ENCODE measurements around the gene LANCL2. TPM values are rescaled to one million over a fixed set of nuclear protein-coding genes. Genes with fewer than 3 reads are reported as not detected.

The LANCL2 gene
- total RNA-seq, 1 donor from 2014 or later: 21.5 TPM

- H3K4me3 Mint-ChIP-seq: no peak overlapping the region
- DNase-seq: no peak
- ATAC-seq (ENCODE audit: low read depth): no peak
Observed at GRCh38 chr7:55476852-55477780, 112.0 kb downstream of the LANCL2 start.

DNA sequence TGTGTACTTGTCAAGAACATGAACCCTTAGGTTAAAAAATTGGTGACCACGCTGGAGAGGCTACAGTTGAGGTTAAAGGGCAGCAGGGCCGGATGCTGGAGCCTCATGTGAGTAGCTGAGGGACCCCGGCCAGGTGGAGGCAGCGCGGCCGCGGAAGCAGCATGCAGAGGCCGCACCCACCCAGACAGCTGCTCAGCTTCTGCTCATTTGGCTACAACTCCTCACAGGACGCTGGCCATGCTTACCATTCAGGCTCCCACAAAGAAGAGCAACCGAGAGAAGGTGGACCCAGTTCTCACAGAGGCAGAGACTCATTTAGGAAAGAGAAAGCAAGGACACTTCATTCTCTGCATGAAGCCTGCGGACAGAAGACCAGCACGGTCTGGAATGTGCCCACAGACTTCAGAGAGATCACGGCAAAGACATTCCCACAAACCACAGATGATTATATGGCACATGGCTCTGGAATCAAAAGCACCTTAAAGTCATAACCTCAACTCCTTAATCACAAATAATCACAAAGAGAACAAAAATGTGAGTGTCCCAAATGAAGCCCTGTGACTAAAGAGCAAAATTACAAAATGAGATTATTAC lies 112.7 kb downstream of the LANCL2 start:
- H3K4me3 Mint-ChIP-seq: no peak overlapping the region
- H3K27ac Mint-ChIP-seq: peak overlapping the region; percentile 28
- H3K4me1 Mint-ChIP-seq: peaks cover 43% of the 10 kb centered on the region
- H3K36me3 Mint-ChIP-seq (ENCODE audit: low read depth): peaks cover 82% of the 10 kb centered on the region
- ATAC-seq (ENCODE audit: low read depth): no peak
- intact Hi-C loops (cut with micrococcal nuclease): no loop called here
- TF ChIP-seq, protein P1, sequence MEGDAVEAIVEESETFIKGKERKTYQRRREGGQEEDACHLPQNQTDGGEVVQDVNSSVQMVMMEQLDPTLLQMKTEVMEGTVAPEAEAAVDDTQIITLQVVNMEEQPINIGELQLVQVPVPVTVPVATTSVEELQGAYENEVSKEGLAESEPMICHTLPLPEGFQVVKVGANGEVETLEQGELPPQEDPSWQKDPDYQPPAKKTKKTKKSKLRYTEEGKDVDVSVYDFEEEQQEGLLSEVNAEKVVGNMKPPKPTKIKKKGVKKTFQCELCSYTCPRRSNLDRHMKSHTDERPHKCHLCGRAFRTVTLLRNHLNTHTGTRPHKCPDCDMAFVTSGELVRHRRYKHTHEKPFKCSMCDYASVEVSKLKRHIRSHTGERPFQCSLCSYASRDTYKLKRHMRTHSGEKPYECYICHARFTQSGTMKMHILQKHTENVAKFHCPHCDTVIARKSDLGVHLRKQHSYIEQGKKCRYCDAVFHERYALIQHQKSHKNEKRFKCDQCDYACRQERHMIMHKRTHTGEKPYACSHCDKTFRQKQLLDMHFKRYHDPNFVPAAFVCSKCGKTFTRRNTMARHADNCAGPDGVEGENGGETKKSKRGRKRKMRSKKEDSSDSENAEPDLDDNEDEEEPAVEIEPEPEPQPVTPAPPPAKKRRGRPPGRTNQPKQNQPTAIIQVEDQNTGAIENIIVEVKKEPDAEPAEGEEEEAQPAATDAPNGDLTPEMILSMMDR (IDR thresholded peaks at IDR 0.05): no peak
- ChIA-PET POLR2A (no interaction called here), CTCF (no interaction called here)
- no peak for DNase-seq
- no peaks in the 10 kb centered on the region for H3K27me3 Mint-ChIP-seq
- H3K9me3 Mint-ChIP-seq: no peaks in the 10 kb centered on the region

More at GRCh38 chr7:55476852-55477780, 112.0 kb downstream of the LANCL2 start:
- no peaks in the 10 kb centered on the region for H3K27me3 Mint-ChIP-seq
- peaks cover 78% of the 10 kb centered on the region for H3K36me3 Mint-ChIP-seq (ENCODE audit: low read depth)
- CTCF ChIA-PET: no interaction called here
- TF ChIP-seq, protein P1 (IDR thresholded peaks at IDR 0.05): no peak
- intact Hi-C loops (cut with micrococcal nuclease): no loop called here
- POLR2A ChIA-PET: no interaction called here
- no peak overlapping the region for H3K27ac Mint-ChIP-seq
- peaks cover 43% of the 10 kb centered on the region for H3K4me1 Mint-ChIP-seq
- H3K9me3 Mint-ChIP-seq: no peaks in the 10 kb centered on the region

- peaks cover 83% of the 10 kb centered on the region for H3K36me3 Mint-ChIP-seq (ENCODE audit: low read depth)
- H3K9me3 Mint-ChIP-seq: no peaks in the 10 kb centered on the region
- CTCF ChIA-PET: no interaction called here
- H3K4me3 Mint-ChIP-seq: no peak overlapping the region
- TF ChIP-seq, protein P1 (IDR thresholded peaks at IDR 0.05): no peak
- DNase-seq: no peak
- no peak overlapping the region for H3K27ac Mint-ChIP-seq
- H3K27me3 Mint-ChIP-seq: no peaks in the 10 kb centered on the region
- H3K4me1 Mint-ChIP-seq: peaks cover 43% of the 10 kb centered on the region
- ATAC-seq (ENCODE audit: low read depth): no peak
- POLR2A ChIA-PET: no interaction called here
- intact Hi-C loops (cut with micrococcal nuclease): no loop called here
Observed at GRCh38 chr7:55478700-55479099, 113.6 kb downstream of the LANCL2 start.

GRCh38 chr7:55481155-55481554 lies 116.0 kb downstream of the LANCL2 start:
- H3K36me3 Mint-ChIP-seq (ENCODE audit: low read depth): peaks cover 83% of the 10 kb centered on the region
- H3K4me3 Mint-ChIP-seq: no peak overlapping the region
- intact Hi-C loops (cut with micrococcal nuclease): no loop called here
- H3K27ac Mint-ChIP-seq: peak overlapping the region; percentile 5
- DNase-seq (no peak), ATAC-seq (ENCODE audit: low read depth) (no peak)
- POLR2A ChIA-PET: interaction anchor here (1.0 kb wide), 1 partner anchor 13 kb away, joined by 4 read pairs; no protein-coding TSS in a partner anchor
- peaks cover 29% of the 10 kb centered on the region for H3K4me1 Mint-ChIP-seq
- TF ChIP-seq, protein P1 (IDR thresholded peaks at IDR 0.05): no peak
- no peaks in the 10 kb centered on the region for H3K27me3 Mint-ChIP-seq
- CTCF ChIA-PET: interaction anchor here (1.1 kb wide), 1 partner anchor 112 kb away, joined by 4 read pairs; no protein-coding TSS in a partner anchor
- no peaks in the 10 kb centered on the region for H3K9me3 Mint-ChIP-seq

DNA sequence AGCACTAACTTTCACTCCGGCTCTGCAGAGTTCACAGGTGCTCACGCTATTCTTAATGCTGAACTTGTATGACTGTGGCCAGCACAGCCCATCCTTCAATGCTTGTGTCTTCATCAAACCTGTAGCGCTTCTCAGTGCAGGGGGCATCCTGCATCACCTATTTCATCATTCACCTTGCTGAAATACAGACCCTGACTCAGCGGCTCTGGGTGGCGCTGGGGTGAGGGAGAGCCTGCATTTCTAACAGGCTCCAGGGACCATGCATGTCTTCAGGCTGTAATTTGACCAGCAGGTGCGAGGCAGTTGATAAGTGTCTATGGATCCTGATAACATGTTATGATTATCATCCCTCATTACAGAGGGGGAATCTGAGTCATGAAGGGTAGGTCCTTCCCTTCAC lies 117.9 kb downstream of the LANCL2 start:
- CTCF ChIA-PET: no interaction called here
- peak overlapping the region; percentile 2 for H3K27ac Mint-ChIP-seq
- H3K4me1 Mint-ChIP-seq: peaks cover 22% of the 10 kb centered on the region
- intact Hi-C loops (cut with micrococcal nuclease): no loop called here
- ATAC-seq (ENCODE audit: low read depth): no peak
- POLR2A ChIA-PET: interaction anchor here (0.7 kb wide), 1 partner anchor 14 kb away, joined by 13 read pairs; no protein-coding TSS in a partner anchor
- TF ChIP-seq, protein P1 (IDR thresholded peaks at IDR 0.05): no peak
- no peaks in the 10 kb centered on the region for H3K27me3 Mint-ChIP-seq
- H3K9me3 Mint-ChIP-seq: no peaks in the 10 kb centered on the region
- no peak overlapping the region for H3K4me3 Mint-ChIP-seq
- peaks cover 86% of the 10 kb centered on the region for H3K36me3 Mint-ChIP-seq (ENCODE audit: low read depth)
- no peak for DNase-seq

Measured in activated B cell treated with CpG ODN at 0.5 μM for 24 hours (primary cell).